Astrocyte of the cerebellum (primary cell): ENCODE measurements around the gene UBE2V1.
A peak's percentile ranks its signal among the peaks of the same experiment; 100 is the strongest.

Experiments
- DNase-seq: peaks from one replicate; pipeline ENCODE4 v3.0.0-alpha.2; 2011; ENCODE audit warnings: low read depth
- H3K4me3 ChIP-seq: 2 replicates; pipeline ENCODE4 v1.5.1; 2011; ENCODE audit warnings: mild to moderate bottlenecking, low read depth, low read length, moderate library complexity
- CTCF ChIP-seq: IDR thresholded peaks from 2 replicates; pipeline ENCODE4 v1.5.1; 2012; ENCODE audit warnings: low read length, low read depth, moderate library complexity, mild to moderate bottlenecking; ENCODE audit errors: missing control alignments
- in situ Hi-C: cut with HindIII; loops from 2 replicates; pipeline ENCODE4 v1.10.0; 2017; ENCODE audit warnings: low sequenced_read_pairs

The UBE2V1 gene

GRCh38 chr20:50077818-50078601, 34.9 kb downstream of the UBE2V1 start:
- DNase-seq, result no peak
- no peak overlapping the region for H3K4me3 ChIP-seq
- no peak for TF ChIP-seq CTCF
- in situ Hi-C loops, result loop anchor here (25.0 kb wide), 1 partner anchor 91 kb away; the partner anchor contains the start of gene SNAI1

GRCh38 chr20:50073500-50073899, 39.5 kb downstream of the UBE2V1 start:
- TF ChIP-seq CTCF, result no peak
- no peak overlapping the region for H3K4me3 ChIP-seq
- in situ Hi-C loops, result no loop called here
- DNase-seq, result no peak

GRCh38 chr20:50071039-50071888, 41.7 kb downstream of the UBE2V1 start:
- in situ Hi-C loops, result no loop called here
- TF ChIP-seq CTCF, result peak; percentile 98
- peak overlapping the region; percentile 32 for H3K4me3 ChIP-seq
- DNase-seq, result peak; percentile 44

GRCh38 chr20:50070361-50070760, 42.6 kb downstream of the UBE2V1 start:
- peak; percentile 5 for TF ChIP-seq CTCF
- H3K4me3 ChIP-seq, result no peak overlapping the region
- DNase-seq, result no peak
- in situ Hi-C loops, result no loop called here

- no peak for DNase-seq
- no peak for TF ChIP-seq CTCF
- in situ Hi-C loops, result no loop called here
- H3K4me3 ChIP-seq, result no peak overlapping the region
Observed at GRCh38 chr20:50068041-50068651, 44.8 kb downstream of the UBE2V1 start.

- in situ Hi-C loops, result no loop called here
- no peak for TF ChIP-seq CTCF
- DNase-seq, result no peak
- no peak overlapping the region for H3K4me3 ChIP-seq
Observed at GRCh38 chr20:50067461-50067860, 45.5 kb downstream of the UBE2V1 start.
